Thoracic aorta (tissue), 2 donors: ENCODE measurements around the gene AK4. TPM values are rescaled to one million over a fixed set of nuclear protein-coding genes. Genes with fewer than 3 reads are reported as not detected.

Experiments
- ATAC-seq: fragments of 150-250 bp; one replicate; pipeline ENCODE4 v1.8.0; 2017; ENCODE audit warnings: low read depth; ENCODE audit not compliant: insufficient number of reproducible peaks, low FRiP score
- DNase-seq: peaks from one replicate; pipeline ENCODE4 v3.0.0-alpha.2; 2020; ENCODE audit warnings: low spot score
- H3K27ac ChIP-seq, 2 donors: fragments of 200-600 bp; sonication (generic); 1 replicate in 1 of 2; 2 replicates in 1 of 2; pipeline ENCODE4 v1.5.1; 2016; ENCODE audit warnings: mild to moderate bottlenecking in 2 of 2, moderate library complexity in 2 of 2
- H3K27me3 ChIP-seq: fragments of 200-600 bp; sonication (generic); replicated peaks from 2 replicates; pipeline ENCODE4 v1.6.0; 2016; ENCODE audit warnings: mild to moderate bottlenecking; ENCODE audit not compliant: insufficient read depth
- H3K36me3 ChIP-seq: fragments of 200-600 bp; sonication (generic); one replicate; pipeline ENCODE4 v1.5.1; 2016
- H3K4me1 ChIP-seq, 2 donors: fragments of 200-600 bp; sonication (generic); 1 replicate in 1 of 2; 2 replicates in 1 of 2; pipeline versions ENCODE4 v1.5.1 to v1.6.0; 2016; ENCODE audit warnings: low read depth in 2 of 2, mild to moderate bottlenecking in 1 of 2; ENCODE audit not compliant: control insufficient read depth in 1 of 2
- H3K4me3 ChIP-seq: fragments of 200-600 bp; sonication (generic); 2 replicates; pipeline ENCODE4 v1.5.1; 2016; ENCODE audit warnings: mild to moderate bottlenecking
- H3K9me3 ChIP-seq: fragments of 200-600 bp; sonication (generic); 2 replicates; pipeline ENCODE4 v1.5.1; 2016
- total RNA-seq, 2 donors: library from RNA; depleted of rRNA; stranded (reverse); fragments of >200 nt; gene quantifications; one replicate each; pipeline versions ENCODE4 v1.1.0 to v1.2.3, GENCODE V29; 2016
- TF ChIP-seq, protein P1 (sequence below): fragments of 200-600 bp; sonication (generic); IDR thresholded peaks from one replicate; pipeline ENCODE4 v1.5.1; 2019; ENCODE audit warnings: antibody characterized with exemption

Gene AK4
- total RNA-seq, 2 donors from 2014 or later, result 32.2 to 35.8 TPM

DNA sequence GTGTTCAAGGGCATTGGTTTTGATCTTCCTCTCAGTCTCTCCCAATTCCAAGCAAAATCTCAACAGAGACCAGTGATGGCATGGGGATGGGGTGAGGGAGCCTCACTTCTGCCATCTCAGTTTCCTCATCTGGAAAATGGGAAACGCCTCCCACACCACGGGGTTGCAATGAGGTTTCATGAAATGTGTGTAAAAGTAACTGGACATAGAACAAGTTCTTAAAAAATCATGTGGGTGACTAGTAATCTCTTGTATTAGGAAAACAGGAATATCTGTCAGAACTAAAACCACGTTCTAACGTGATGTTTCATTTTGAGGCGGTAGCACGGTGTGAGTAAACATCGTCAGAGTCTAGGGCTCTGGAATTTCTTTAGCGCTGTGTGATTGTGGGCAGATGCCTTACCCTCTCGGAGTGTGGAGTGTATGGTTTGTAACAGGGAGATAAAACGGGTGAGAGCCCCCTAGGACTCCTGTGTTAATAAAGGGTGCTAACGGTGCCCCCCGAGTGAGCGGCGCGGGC, 105.9 kb downstream of the AK4 start:
- no peak for DNase-seq
- Histone ChIP-seq H3K27ac (no peak overlapping the region), H3K36me3 (no peaks in the 10 kb centered on the region), H3K4me3 (peak overlapping the region; percentile 79), H3K27me3 (no peaks in the 10 kb centered on the region), H3K4me1 (peaks cover 3 to 13% of the 10 kb centered on the region in 2 donors), H3K9me3 (no peaks in the 10 kb centered on the region)
- peak; percentile 39 for ATAC-seq
- TF ChIP-seq, protein P1, sequence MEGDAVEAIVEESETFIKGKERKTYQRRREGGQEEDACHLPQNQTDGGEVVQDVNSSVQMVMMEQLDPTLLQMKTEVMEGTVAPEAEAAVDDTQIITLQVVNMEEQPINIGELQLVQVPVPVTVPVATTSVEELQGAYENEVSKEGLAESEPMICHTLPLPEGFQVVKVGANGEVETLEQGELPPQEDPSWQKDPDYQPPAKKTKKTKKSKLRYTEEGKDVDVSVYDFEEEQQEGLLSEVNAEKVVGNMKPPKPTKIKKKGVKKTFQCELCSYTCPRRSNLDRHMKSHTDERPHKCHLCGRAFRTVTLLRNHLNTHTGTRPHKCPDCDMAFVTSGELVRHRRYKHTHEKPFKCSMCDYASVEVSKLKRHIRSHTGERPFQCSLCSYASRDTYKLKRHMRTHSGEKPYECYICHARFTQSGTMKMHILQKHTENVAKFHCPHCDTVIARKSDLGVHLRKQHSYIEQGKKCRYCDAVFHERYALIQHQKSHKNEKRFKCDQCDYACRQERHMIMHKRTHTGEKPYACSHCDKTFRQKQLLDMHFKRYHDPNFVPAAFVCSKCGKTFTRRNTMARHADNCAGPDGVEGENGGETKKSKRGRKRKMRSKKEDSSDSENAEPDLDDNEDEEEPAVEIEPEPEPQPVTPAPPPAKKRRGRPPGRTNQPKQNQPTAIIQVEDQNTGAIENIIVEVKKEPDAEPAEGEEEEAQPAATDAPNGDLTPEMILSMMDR, result no peak

DNA sequence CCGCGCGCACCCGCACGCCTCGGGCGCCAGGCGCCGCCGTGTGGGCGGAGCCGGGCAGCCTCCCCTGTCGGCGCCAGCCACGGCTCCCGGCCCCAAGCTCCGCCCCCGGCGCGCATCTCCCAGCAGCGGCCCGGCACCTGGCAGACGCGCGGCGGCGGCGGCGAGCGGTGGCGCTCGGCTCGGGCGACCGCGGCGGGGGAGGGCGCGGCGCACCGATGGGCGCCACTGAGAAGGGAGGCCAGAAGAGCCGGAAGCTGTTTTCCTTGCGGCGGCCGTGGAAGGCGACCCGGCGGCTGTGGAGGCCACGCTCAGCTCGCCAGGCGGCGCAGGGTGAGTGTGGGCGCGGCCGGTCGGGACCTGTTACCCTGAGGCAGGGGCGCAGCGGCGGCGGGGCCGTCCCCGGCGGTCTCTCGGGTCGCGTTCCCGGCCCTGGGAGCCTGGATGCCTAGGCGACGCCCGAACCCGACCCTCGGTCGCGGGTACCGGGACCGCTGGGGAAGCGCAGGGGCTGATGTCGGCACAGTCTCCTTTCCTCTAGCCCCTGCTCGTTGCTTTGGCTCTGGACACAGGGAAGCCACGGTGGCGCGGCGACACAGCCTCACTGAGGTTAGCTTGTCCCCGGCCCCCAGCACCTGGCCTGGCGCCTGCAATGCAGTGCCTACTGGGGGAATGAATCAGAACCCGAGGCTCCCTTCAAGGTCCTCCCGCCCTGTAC, 106.5 kb downstream of the AK4 start:
- TF ChIP-seq, protein P1, result peak; percentile 25
- peaks cover 3 to 13% of the 10 kb centered on the region in 2 donors for H3K4me1 ChIP-seq
- H3K27me3 ChIP-seq, result no peaks in the 10 kb centered on the region
- peak overlapping the region; percentile 79 for H3K4me3 ChIP-seq
- ATAC-seq (peak; percentile 88), DNase-seq (no peak)
- no peaks in the 10 kb centered on the region for H3K9me3 ChIP-seq
- H3K27ac ChIP-seq, result no peak overlapping the region
- H3K36me3 ChIP-seq, result no peaks in the 10 kb centered on the region

- Histone ChIP-seq H3K4me1 (peaks cover 3 to 13% of the 10 kb centered on the region in 2 donors), H3K4me3 (peak overlapping the region; percentile 79), H3K27me3 (no peaks in the 10 kb centered on the region), H3K9me3 (no peaks in the 10 kb centered on the region), H3K36me3 (no peaks in the 10 kb centered on the region), H3K27ac (no peak overlapping the region)
- TF ChIP-seq, protein P1, result no peak
- DNase-seq (no peak), ATAC-seq (no peak)
These were observed 107.1 kb downstream of the AK4 start for GRCh38 chr1:65255035-65255655.

GRCh38 chr1:65255656-65256050, 107.7 kb downstream of the AK4 start:
- TF ChIP-seq, protein P1, result no peak
- H3K27ac ChIP-seq, result no peak overlapping the region
- no peak for ATAC-seq
- DNase-seq, result no peak
- no peaks in the 10 kb centered on the region for H3K27me3 ChIP-seq
- H3K36me3 ChIP-seq, result no peaks in the 10 kb centered on the region
- H3K4me3 ChIP-seq, result peak overlapping the region; percentile 79
- no peaks in the 10 kb centered on the region for H3K9me3 ChIP-seq
- H3K4me1 ChIP-seq, result peaks cover 3 to 13% of the 10 kb centered on the region in 2 donors
